NCI-H345 treated with DMSO at 0.1 percent for 48 hours (cell line): Measurements from ENCODE around the gene PSMA6.
A peak's percentile ranks its signal among the peaks of the same experiment; 100 is the strongest.
"Not testable (repeated sequence)": the region's sequence is repeated elsewhere in the genome, so short reads cannot be mapped to it uniquely, and the experiment has no call there.

Experiments used
- DNase-seq: peaks from one replicate; lab custom pipeline; 2025; ENCODE audit not compliant: unreplicated experiment; lab: John Stamatoyannopoulos, UW

PSMA6 gene

GRCh38 chr14:35342489-35343010 lies 50.4 kb downstream of the PSMA6 start:
- DNase-seq, result no peak

GRCh38 chr14:35343702-35344101 lies 51.5 kb downstream of the PSMA6 start:
- no peak for DNase-seq

GRCh38 chr14:35344107-35344807 lies 52.1 kb downstream of the PSMA6 start:
- DNase-seq, result no peak

- no peak for DNase-seq
Observed at GRCh38 chr14:35346738-35347322, 54.6 kb downstream of the PSMA6 start.

GRCh38 chr14:35347323-35348043 lies 55.3 kb downstream of the PSMA6 start:
- DNase-seq, result peak; percentile 73

- not testable (repeated sequence) for DNase-seq
Observed at GRCh38 chr14:35348044-35348380, 55.8 kb downstream of the PSMA6 start.

- DNase-seq, result no peak
Observed at GRCh38 chr14:35349496-35350365, 57.5 kb downstream of the PSMA6 start.

GRCh38 chr14:35351497-35351896 lies 59.3 kb downstream of the PSMA6 start:
- DNase-seq, result no peak

- DNase-seq, result no peak
Observed at GRCh38 chr14:35351897-35352273, 59.7 kb downstream of the PSMA6 start.

- no peak for DNase-seq
Observed at GRCh38 chr14:35352274-35353233, 60.4 kb downstream of the PSMA6 start.

GRCh38 chr14:35353409-35354172 lies 61.4 kb downstream of the PSMA6 start:
- no peak for DNase-seq

GRCh38 chr14:35355235-35355634 lies 63.1 kb downstream of the PSMA6 start:
- not testable (repeated sequence) for DNase-seq

- no peak for DNase-seq
Observed at GRCh38 chr14:35355981-35356841, 64.0 kb downstream of the PSMA6 start.

GRCh38 chr14:35359655-35360054 lies 67.5 kb downstream of the PSMA6 start:
- not testable (repeated sequence) for DNase-seq

GRCh38 chr14:35361141-35361480 lies 68.9 kb downstream of the PSMA6 start:
- DNase-seq, result no peak

- no peak for DNase-seq
Observed at GRCh38 chr14:35362450-35362849, 70.3 kb downstream of the PSMA6 start.

- DNase-seq, result no peak
Observed at GRCh38 chr14:35362911-35363374, 70.8 kb downstream of the PSMA6 start.
